A673 (cell line): ENCODE data around the gene CAMSAP1. TPM values are rescaled to one million over a fixed set of nuclear protein-coding genes. Genes with fewer than 3 reads are reported as not detected.

Experiments
- BruUV-seq: library from RNA; stranded (reverse); fragments of 400-500 nt; replicated peaks from 2 replicates; lab custom pipeline; 2021; lab: Mats Ljungman, UMichigan
- CTCF ChIA-PET: fragments of 300-600 bp; sonication (Branson Sonifier 250); formaldehyde crosslinking; loops from one replicate; lab custom pipeline; 2022; ENCODE audit warnings: antibody characterized with exemption; lab: Charles Lee
- POLR2A ChIA-PET: fragments of 300-600 bp; sonication (Branson Sonifier 250); formaldehyde crosslinking; loops from one replicate; lab custom pipeline; 2022; ENCODE audit warnings: antibody characterized with exemption; ENCODE audit not compliant: low non-redundant PET; lab: Charles Lee
- DNase-seq: peaks from one replicate; pipeline ENCODE4 v3.0.0-alpha.2; 2015; ENCODE audit warnings: low spot score
- H3K27ac ChIP-seq: fragments of 200-600 bp; sonication (generic); 2 replicates; pipeline ENCODE4 v1.5.1; 2016; ENCODE audit warnings: mixed run types, low read depth, mild to moderate bottlenecking, mixed read lengths, antibody characterized with exemption, low read length; ENCODE audit not compliant: poor library complexity, severe bottlenecking
- H3K27me3 ChIP-seq: fragments of 200-600 bp; sonication (generic); replicated peaks from 2 replicates; pipeline ENCODE4 v1.6.1; 2017; ENCODE audit warnings: mixed run types, low read depth, mild to moderate bottlenecking, mixed read lengths, antibody characterized with exemption, low read length; ENCODE audit not compliant: insufficient read depth, poor library complexity
- H3K36me3 ChIP-seq: fragments of 200-600 bp; sonication (generic); 2 replicates; pipeline ENCODE4 v1.6.1; 2016; ENCODE audit warnings: mixed run types, mild to moderate bottlenecking, mixed read lengths, antibody characterized with exemption, low read length; ENCODE audit not compliant: insufficient read depth, poor library complexity, severe bottlenecking
- H3K4me1 ChIP-seq: fragments of 200-600 bp; sonication (generic); 2 replicates; pipeline ENCODE4 v1.6.1; 2017; ENCODE audit warnings: mixed run types, mild to moderate bottlenecking, mixed read lengths, antibody characterized with exemption, low read length; ENCODE audit not compliant: insufficient read depth, poor library complexity, severe bottlenecking
- H3K4me3 ChIP-seq: fragments of 200-600 bp; sonication (generic); 2 replicates; pipeline ENCODE4 v1.5.1; 2016; ENCODE audit warnings: low read depth, mixed run types, mild to moderate bottlenecking, mixed read lengths, low read length; ENCODE audit not compliant: poor library complexity, severe bottlenecking
- H3K9me3 ChIP-seq: fragments of 200-600 bp; sonication (generic); 2 replicates; pipeline ENCODE4 v1.6.1; 2016; ENCODE audit warnings: mixed run types, low read depth, mild to moderate bottlenecking, mixed read lengths, antibody characterized with exemption, low read length; ENCODE audit not compliant: poor library complexity, severe bottlenecking
- EZH2 ChIP-seq: fragments of 200-600 bp; sonication (generic); IDR thresholded peaks from 2 replicates; pipeline ENCODE4 v1.6.1; 2017; ENCODE audit warnings: borderline replicate concordance, low read depth, mild to moderate bottlenecking, mixed read lengths, antibody characterized with exemption, low read length; ENCODE audit not compliant: poor library complexity, severe bottlenecking
- intact Hi-C: fragments of 100-400 bp; cut with micrococcal nuclease; formaldehyde crosslinking; loops from one replicate; pipeline ENCODE4 v1.10.0; 2022; ENCODE audit not compliant: unreplicated experiment
- total RNA-seq: library from RNA; stranded (reverse); gene quantifications from 2 replicates; pipeline ENCODE4 v1.2.3, GENCODE V29; 2021
- TF ChIP-seq, protein P1 (sequence below): fragments of 300-800, 200-600 bp; sonication (generic); conservative IDR thresholded peaks from 2 replicates; pipeline ENCODE4 v1.5.1; 2017; ENCODE audit warnings: low read depth, mild to moderate bottlenecking, antibody characterized with exemption, low read length, moderate library complexity, mixed read lengths

The CAMSAP1 gene
- total RNA-seq, 1 experiment from 2014 or later = 52.3 TPM

GRCh38 chr9:135813671-135814290, 93.6 kb downstream of the CAMSAP1 start:
- Histone ChIP-seq H3K4me3 (no peak overlapping the region), H3K36me3 (peaks cover 70% of the 10 kb centered on the region), H3K9me3 (no peaks in the 10 kb centered on the region), H3K27ac (no peak overlapping the region), H3K27me3 (no peaks in the 10 kb centered on the region), H3K4me1 (peaks cover 4% of the 10 kb centered on the region)
- ChIA-PET CTCF (no interaction called here), POLR2A (no interaction called here)
- no TSS peak for BruUV-seq
- TF ChIP-seq, protein P1, sequence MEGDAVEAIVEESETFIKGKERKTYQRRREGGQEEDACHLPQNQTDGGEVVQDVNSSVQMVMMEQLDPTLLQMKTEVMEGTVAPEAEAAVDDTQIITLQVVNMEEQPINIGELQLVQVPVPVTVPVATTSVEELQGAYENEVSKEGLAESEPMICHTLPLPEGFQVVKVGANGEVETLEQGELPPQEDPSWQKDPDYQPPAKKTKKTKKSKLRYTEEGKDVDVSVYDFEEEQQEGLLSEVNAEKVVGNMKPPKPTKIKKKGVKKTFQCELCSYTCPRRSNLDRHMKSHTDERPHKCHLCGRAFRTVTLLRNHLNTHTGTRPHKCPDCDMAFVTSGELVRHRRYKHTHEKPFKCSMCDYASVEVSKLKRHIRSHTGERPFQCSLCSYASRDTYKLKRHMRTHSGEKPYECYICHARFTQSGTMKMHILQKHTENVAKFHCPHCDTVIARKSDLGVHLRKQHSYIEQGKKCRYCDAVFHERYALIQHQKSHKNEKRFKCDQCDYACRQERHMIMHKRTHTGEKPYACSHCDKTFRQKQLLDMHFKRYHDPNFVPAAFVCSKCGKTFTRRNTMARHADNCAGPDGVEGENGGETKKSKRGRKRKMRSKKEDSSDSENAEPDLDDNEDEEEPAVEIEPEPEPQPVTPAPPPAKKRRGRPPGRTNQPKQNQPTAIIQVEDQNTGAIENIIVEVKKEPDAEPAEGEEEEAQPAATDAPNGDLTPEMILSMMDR = no peak
- TF ChIP-seq EZH2 = no peak
- DNase-seq = no peak
- intact Hi-C loops = no loop called here

- CTCF ChIA-PET = no interaction called here
- intact Hi-C loops = no loop called here
- Histone ChIP-seq H3K4me3 (no peak overlapping the region), H3K9me3 (no peaks in the 10 kb centered on the region), H3K4me1 (peaks cover 4% of the 10 kb centered on the region), H3K27ac (no peak overlapping the region), H3K36me3 (peaks cover 62% of the 10 kb centered on the region), H3K27me3 (no peaks in the 10 kb centered on the region)
- TF ChIP-seq EZH2 = no peak
- TF ChIP-seq, protein P1 = no peak
- POLR2A ChIA-PET = no interaction called here
- no peak for DNase-seq
- BruUV-seq = no TSS peak
Observed at GRCh38 chr9:135812961-135813360, 94.4 kb downstream of the CAMSAP1 start.

GRCh38 chr9:135811801-135812200, 95.5 kb downstream of the CAMSAP1 start:
- Histone ChIP-seq H3K9me3 (no peaks in the 10 kb centered on the region), H3K36me3 (peaks cover 52% of the 10 kb centered on the region), H3K4me3 (no peak overlapping the region), H3K27ac (no peak overlapping the region), H3K27me3 (no peaks in the 10 kb centered on the region), H3K4me1 (peaks cover 4% of the 10 kb centered on the region)
- TF ChIP-seq EZH2 = no peak
- ChIA-PET POLR2A (no interaction called here), CTCF (no interaction called here)
- DNase-seq = no peak
- intact Hi-C loops = no loop called here
- no TSS peak for BruUV-seq
